Measurements from ENCODE around the gene RAD51C.
"Not testable (repeated sequence)": the region's sequence is repeated elsewhere in the genome, so short reads cannot be mapped to it uniquely, and the experiment has no call there.

Gene RAD51C

GRCh38 chr17:58734811-58735210, 42.4 kb downstream of the RAD51C start:
- DNase-seq (ENCODE audit: low read depth in 2 of 2, low spot score in 1 of 2): no peak

- no peak for DNase-seq (ENCODE audit: low read depth in 2 of 2, low spot score in 1 of 2)
Observed at GRCh38 chr17:58741121-58741625, 48.8 kb downstream of the RAD51C start.

GRCh38 chr17:58747674-58748073, 55.3 kb downstream of the RAD51C start:
- no peak for DNase-seq (ENCODE audit: low read depth in 2 of 2, low spot score in 1 of 2)

- DNase-seq (ENCODE audit: low read depth in 2 of 2, low spot score in 1 of 2): not testable (repeated sequence)
Observed at GRCh38 chr17:58749627-58750026, 57.2 kb downstream of the RAD51C start.

- no peak for DNase-seq (ENCODE audit: low read depth in 2 of 2, low spot score in 1 of 2)
Observed at GRCh38 chr17:58753026-58753425, 60.6 kb downstream of the RAD51C start.

- no peak for DNase-seq (ENCODE audit: low read depth in 2 of 2, low spot score in 1 of 2)
Observed at GRCh38 chr17:58755269-58755576, 62.8 kb downstream of the RAD51C start.

- DNase-seq (ENCODE audit: low read depth in 2 of 2, low spot score in 1 of 2): peak in 1 of 2 donors; percentile 1
Observed at GRCh38 chr17:58755577-58756245, 63.3 kb downstream of the RAD51C start, which contains the start of gene PPM1E. TSS of gene PPM1E (plus strand) at chr17:58755854.

GRCh38 chr17:58756246-58757161, 64.1 kb downstream of the RAD51C start:
- no peak for DNase-seq (ENCODE audit: low read depth in 2 of 2, low spot score in 1 of 2)

GRCh38 chr17:58757162-58757613, 64.8 kb downstream of the RAD51C start:
- no peak for DNase-seq (ENCODE audit: low read depth in 2 of 2, low spot score in 1 of 2)

GRCh38 chr17:58758890-58759289, 66.5 kb downstream of the RAD51C start:
- DNase-seq (ENCODE audit: low read depth in 2 of 2, low spot score in 1 of 2): no peak

- no peak for DNase-seq (ENCODE audit: low read depth in 2 of 2, low spot score in 1 of 2)
Observed at GRCh38 chr17:58759522-58759921, 67.1 kb downstream of the RAD51C start.

- no peak for DNase-seq (ENCODE audit: low read depth in 2 of 2, low spot score in 1 of 2)
Observed at GRCh38 chr17:58760248-58760647, 67.8 kb downstream of the RAD51C start.

- DNase-seq (ENCODE audit: low read depth in 2 of 2, low spot score in 1 of 2): no peak
Observed at GRCh38 chr17:58763263-58763662, 70.9 kb downstream of the RAD51C start.

GRCh38 chr17:58764373-58764772, 72.0 kb downstream of the RAD51C start:
- DNase-seq (ENCODE audit: low read depth in 2 of 2, low spot score in 1 of 2): no peak

- not testable (repeated sequence) for DNase-seq (ENCODE audit: low read depth in 2 of 2, low spot score in 1 of 2)
Observed at GRCh38 chr17:58778482-58778881, 86.1 kb downstream of the RAD51C start.

GRCh38 chr17:58779446-58779845, 87.0 kb downstream of the RAD51C start:
- no peak for DNase-seq (ENCODE audit: low read depth in 2 of 2, low spot score in 1 of 2)

GRCh38 chr17:58783380-58783779, 91.0 kb downstream of the RAD51C start:
- no peak for DNase-seq (ENCODE audit: low read depth in 2 of 2, low spot score in 1 of 2)

GRCh38 chr17:58785097-58785496, 92.7 kb downstream of the RAD51C start:
- DNase-seq (ENCODE audit: low read depth in 2 of 2, low spot score in 1 of 2): no peak

Data from stimulated activated CD8-positive, alpha-beta memory T cell treated with anti-CD3 and anti-CD28 coated beads, Interleukin-4, amount 100 ng/mL, for 1 hour (primary cell).